Activated CD4-positive, alpha-beta T cell treated with anti-CD3 and anti-CD28 coated beads for 36 hours (primary cell): ENCODE results near the gene LRRC3. TPM values are rescaled to one million over a fixed set of nuclear protein-coding genes. Genes with fewer than 3 reads are reported as not detected.

Experiments used
- ATAC-seq: fragments of 200-7000 bp; cut with Tn5 transposase; one replicate; pipeline ENCODE4 v1.10.0; 2021; ENCODE audit warnings: mild to moderate bottlenecking, moderate library complexity
- CTCF ChIA-PET: fragments of 350-600 bp; sonication (Branson Sonifier 250); formaldehyde crosslinking; loops from one replicate; lab custom pipeline; 2021; ENCODE audit warnings: antibody characterized with exemption; lab: Charles Lee
- POLR2A ChIA-PET: fragments of 350-600 bp; sonication (Branson Sonifier 250); formaldehyde crosslinking; loops from one replicate; lab custom pipeline; 2021; ENCODE audit warnings: antibody characterized with exemption, inconsistent platforms; lab: Charles Lee
- DNase-seq: peaks from one replicate; pipeline ENCODE4 v3.0.0-alpha.2; 2020
- H3K27ac Mint-ChIP-seq: one replicate; pipeline ENCODE4 v1.8.0; 2021; ENCODE audit warnings: mixed read lengths
- H3K27me3 Mint-ChIP-seq: one replicate; pipeline ENCODE4 v1.8.0; 2021; ENCODE audit warnings: mixed read lengths
- H3K36me3 Mint-ChIP-seq: one replicate; pipeline ENCODE4 v1.8.0; 2021; ENCODE audit warnings: low read depth, mixed read lengths
- H3K4me1 Mint-ChIP-seq: one replicate; pipeline ENCODE4 v1.8.0; 2021; ENCODE audit warnings: mixed read lengths
- H3K4me3 Mint-ChIP-seq: one replicate; pipeline ENCODE4 v1.8.0; 2021; ENCODE audit warnings: mild to moderate bottlenecking, moderate library complexity, mixed read lengths
- H3K9me3 Mint-ChIP-seq: one replicate; pipeline ENCODE4 v1.8.0; 2021; ENCODE audit warnings: low read depth, mixed read lengths
- intact Hi-C, 2 experiments: fragments of 100-400 bp; cut with DNase I in 1 of 2; cut with micrococcal nuclease in 1 of 2; formaldehyde crosslinking; loops; one replicate each; pipeline versions ENCODE4 v1.14.2 to v1.15.1; 2022 to 2024; cut with DNase I, micrococcal nuclease
- total RNA-seq, 2 experiments: library from RNA; stranded (reverse); gene quantifications; one replicate each; pipeline ENCODE4 v1.2.3, GENCODE V29; 2021

The LRRC3 gene
- total RNA-seq, 2 experiments from 2014 or later = 2.7 to 2.9 TPM

- Mint-ChIP-seq H3K4me1 (no peaks in the 10 kb centered on the region), H3K27me3 (no peaks in the 10 kb centered on the region), H3K27ac (no peak overlapping the region), H3K36me3 (no peaks in the 10 kb centered on the region), H3K4me3 (no peak overlapping the region), H3K9me3 (peaks cover 9% of the 10 kb centered on the region)
- intact Hi-C loops = loop anchor here in 1 of 2 experiments (10.0 kb wide), 1 partner anchor 69 kb away; no protein-coding TSS in a partner anchor
- ChIA-PET POLR2A (no interaction called here), CTCF (no interaction called here)
- DNase-seq (no peak), ATAC-seq (no peak)
These were observed 29.2 kb upstream of the LRRC3 start for GRCh38 chr21:44425895-44426662.

- H3K36me3 Mint-ChIP-seq = no peaks in the 10 kb centered on the region
- H3K27me3 Mint-ChIP-seq = no peaks in the 10 kb centered on the region
- peaks cover 9% of the 10 kb centered on the region for H3K9me3 Mint-ChIP-seq
- no peaks in the 10 kb centered on the region for H3K4me1 Mint-ChIP-seq
- no peak for ATAC-seq
- CTCF ChIA-PET = no interaction called here
- no peak overlapping the region for H3K27ac Mint-ChIP-seq
- intact Hi-C loops = loop anchor here in 1 of 2 experiments (10.0 kb wide), 1 partner anchor 68 kb away; no protein-coding TSS in a partner anchor
- DNase-seq = no peak
- POLR2A ChIA-PET = no interaction called here
- no peak overlapping the region for H3K4me3 Mint-ChIP-seq
These were observed 28.6 kb upstream of the LRRC3 start for GRCh38 chr21:44426663-44427191.

- peak; percentile 20 for ATAC-seq
- H3K9me3 Mint-ChIP-seq = peaks cover 11% of the 10 kb centered on the region
- H3K36me3 Mint-ChIP-seq = no peaks in the 10 kb centered on the region
- CTCF ChIA-PET = interaction anchor here (0.8 kb wide), 1 partner anchor 47 kb away, joined by 4 read pairs; no protein-coding TSS in a partner anchor
- H3K27me3 Mint-ChIP-seq = no peaks in the 10 kb centered on the region
- POLR2A ChIA-PET = no interaction called here
- no peak overlapping the region for H3K4me3 Mint-ChIP-seq
- H3K27ac Mint-ChIP-seq = no peak overlapping the region
- DNase-seq = no peak
- intact Hi-C loops = loop anchor here (1.0 to 10.0 kb wide), 4 partner anchors 28 to 128 kb away; partner anchors contain the start of genes LRRC3 (in 2 of the 2) and CFAP410 (in 1 of the 2)
- no peaks in the 10 kb centered on the region for H3K4me1 Mint-ChIP-seq
These were observed 27.8 kb upstream of the LRRC3 start for GRCh38 chr21:44427241-44428120.

DNA sequence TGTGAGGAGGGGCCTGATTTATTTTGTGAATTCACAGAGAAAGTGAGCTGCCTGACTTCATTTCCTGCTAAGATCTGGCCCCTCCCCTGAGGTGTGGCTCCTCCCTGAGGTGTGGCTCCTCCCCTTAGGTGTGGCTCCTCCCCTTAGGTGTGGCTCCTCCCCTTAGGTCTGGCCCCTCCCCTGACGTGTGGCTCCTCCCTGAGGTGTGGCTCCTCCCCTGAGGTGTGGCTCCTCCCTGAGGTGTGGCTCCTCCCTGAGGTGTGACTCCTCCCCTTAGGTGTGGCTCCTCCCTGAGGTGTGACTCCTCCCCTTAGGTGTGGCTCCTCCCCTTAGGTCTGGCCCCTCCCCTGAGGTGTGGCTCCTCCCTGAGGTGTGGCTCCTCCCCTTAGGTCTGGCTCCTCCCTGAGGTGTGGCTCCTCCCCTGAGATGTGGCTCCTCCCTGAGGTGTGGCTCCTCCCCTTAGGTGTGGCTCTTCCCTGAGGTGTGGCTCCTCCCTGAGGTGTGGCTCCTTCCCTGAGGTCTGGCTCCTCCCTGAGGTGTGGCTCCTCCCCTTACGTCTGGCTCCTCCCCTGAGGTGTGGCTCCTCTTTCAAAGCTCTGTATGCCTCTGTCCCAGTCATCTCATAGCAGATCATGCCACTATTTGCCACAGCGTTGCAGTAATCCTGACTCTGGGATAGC lies 26.9 kb upstream of the LRRC3 start:
- H3K27me3 Mint-ChIP-seq = no peaks in the 10 kb centered on the region
- no peak overlapping the region for H3K27ac Mint-ChIP-seq
- ATAC-seq (peak; percentile 77), DNase-seq (peak; percentile 71)
- H3K36me3 Mint-ChIP-seq = no peaks in the 10 kb centered on the region
- H3K4me1 Mint-ChIP-seq = no peaks in the 10 kb centered on the region
- H3K4me3 Mint-ChIP-seq = no peak overlapping the region
- ChIA-PET CTCF (interaction anchor here (0.6 to 0.8 kb wide), 2 partner anchors 46 to 641 kb away, joined by 3 to 4 read pairs; no protein-coding TSS in a partner anchor), POLR2A (no interaction called here)
- H3K9me3 Mint-ChIP-seq = peaks cover 11% of the 10 kb centered on the region
- intact Hi-C loops = loop anchor here (1.0 to 10.0 kb wide), 4 partner anchors 27 to 129 kb away; partner anchors contain the start of genes LRRC3 (in 2 of the 2) and CFAP410 (in 1 of the 2)

DNA sequence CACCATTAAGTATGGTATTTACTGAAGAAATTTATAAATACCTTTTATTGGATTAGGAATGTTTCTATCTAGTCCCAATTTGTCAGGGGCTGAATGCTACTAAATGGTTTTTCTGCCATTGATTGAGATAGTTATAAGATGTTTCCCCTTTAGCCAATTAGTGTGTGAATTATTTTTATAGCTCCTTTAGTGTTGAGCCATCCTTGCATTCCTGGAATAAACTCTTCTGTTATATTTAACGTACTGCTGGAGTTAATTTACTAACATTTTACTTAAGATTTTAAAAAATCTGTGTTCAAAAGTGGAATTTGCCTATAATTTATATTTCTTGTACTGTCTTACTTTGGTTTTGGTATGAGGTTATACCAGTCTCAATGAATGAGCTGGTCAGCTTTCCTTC lies 25.4 kb upstream of the LRRC3 start:
- peaks cover 11% of the 10 kb centered on the region for H3K9me3 Mint-ChIP-seq
- no peak overlapping the region for H3K4me3 Mint-ChIP-seq
- H3K27ac Mint-ChIP-seq = no peak overlapping the region
- POLR2A ChIA-PET = interaction anchor here (0.5 to 1.1 kb wide), 2 partner anchors 24 to 89 kb away, joined by 3 to 7 read pairs; no protein-coding TSS in a partner anchor
- ATAC-seq = no peak
- DNase-seq = no peak
- no peaks in the 10 kb centered on the region for H3K36me3 Mint-ChIP-seq
- no peaks in the 10 kb centered on the region for H3K4me1 Mint-ChIP-seq
- no peaks in the 10 kb centered on the region for H3K27me3 Mint-ChIP-seq
- intact Hi-C loops = loop anchor here in 1 of 2 experiments (10.0 kb wide), 1 partner anchor 65 kb away; no protein-coding TSS in a partner anchor
- CTCF ChIA-PET = no interaction called here

- ATAC-seq = no peak
- ChIA-PET POLR2A (no interaction called here), CTCF (interaction anchor here (0.6 kb wide), 1 partner anchor 365 kb away, joined by 3 read pairs; no protein-coding TSS in a partner anchor)
These were observed 24.0 kb upstream of the LRRC3 start for GRCh38 chr21:44431300-44431699.

DNA sequence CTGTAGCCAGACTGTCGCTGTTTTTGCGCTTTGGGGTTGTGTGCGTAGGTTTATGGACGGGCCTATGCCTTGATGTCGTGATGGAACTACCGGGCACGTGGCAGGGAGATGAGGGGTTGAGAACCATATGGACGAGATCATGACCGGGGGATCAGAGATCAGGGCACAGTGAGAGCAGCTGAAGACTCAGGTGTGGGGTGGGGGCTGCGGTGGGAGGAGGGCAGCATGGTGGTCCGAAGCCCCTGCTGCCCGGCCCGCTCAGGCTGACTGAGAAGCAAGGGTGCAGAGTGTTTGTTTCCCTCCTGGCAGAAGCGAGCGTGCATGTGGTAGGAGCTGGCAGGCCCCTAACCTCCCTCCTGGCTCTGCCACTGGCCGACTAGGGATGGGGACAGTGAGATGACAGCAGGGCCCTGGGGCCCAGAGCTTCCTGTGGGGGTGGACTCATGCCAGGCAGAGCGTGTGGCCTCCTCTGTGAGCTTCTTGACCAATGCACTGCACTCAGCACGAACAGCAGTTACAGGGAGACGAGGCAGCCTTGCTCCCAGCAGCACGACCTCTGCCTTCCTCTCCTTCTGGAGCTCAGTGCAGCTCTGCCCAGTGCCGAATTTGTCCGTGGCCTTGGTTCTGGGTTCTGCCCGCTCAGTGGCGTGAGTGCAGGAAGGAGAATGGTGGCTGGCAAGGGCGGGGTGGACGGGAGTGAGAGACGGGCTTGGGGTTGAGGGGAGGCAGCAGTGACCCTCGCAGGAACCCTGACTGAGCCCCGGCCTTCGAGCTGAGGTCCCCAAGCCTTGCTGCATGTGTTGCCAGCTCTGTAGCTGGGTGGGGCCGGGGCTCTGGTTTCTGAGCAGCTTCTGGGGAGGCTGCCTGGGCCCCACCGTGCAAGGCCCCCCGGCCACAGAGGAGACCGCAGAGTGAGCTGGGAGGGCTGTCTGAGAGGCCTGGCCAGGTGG lies 22.2 kb upstream of the LRRC3 start:
- Mint-ChIP-seq H3K27ac (no peak overlapping the region), H3K27me3 (no peaks in the 10 kb centered on the region), H3K4me3 (no peak overlapping the region), H3K36me3 (no peaks in the 10 kb centered on the region), H3K4me1 (no peaks in the 10 kb centered on the region), H3K9me3 (peaks cover 11% of the 10 kb centered on the region)
- intact Hi-C loops = no loop called here
- ChIA-PET POLR2A (no interaction called here), CTCF (no interaction called here)
- DNase-seq (no peak), ATAC-seq (no peak)

More at GRCh38 chr21:44431300-44431699, 24.0 kb upstream of the LRRC3 start:
- H3K4me3 Mint-ChIP-seq = no peak overlapping the region
- H3K27me3 Mint-ChIP-seq = no peaks in the 10 kb centered on the region
- intact Hi-C loops = no loop called here
- H3K36me3 Mint-ChIP-seq = no peaks in the 10 kb centered on the region
- H3K27ac Mint-ChIP-seq = no peak overlapping the region
- H3K9me3 Mint-ChIP-seq = peaks cover 11% of the 10 kb centered on the region
- no peak for DNase-seq
- no peaks in the 10 kb centered on the region for H3K4me1 Mint-ChIP-seq

DNA sequence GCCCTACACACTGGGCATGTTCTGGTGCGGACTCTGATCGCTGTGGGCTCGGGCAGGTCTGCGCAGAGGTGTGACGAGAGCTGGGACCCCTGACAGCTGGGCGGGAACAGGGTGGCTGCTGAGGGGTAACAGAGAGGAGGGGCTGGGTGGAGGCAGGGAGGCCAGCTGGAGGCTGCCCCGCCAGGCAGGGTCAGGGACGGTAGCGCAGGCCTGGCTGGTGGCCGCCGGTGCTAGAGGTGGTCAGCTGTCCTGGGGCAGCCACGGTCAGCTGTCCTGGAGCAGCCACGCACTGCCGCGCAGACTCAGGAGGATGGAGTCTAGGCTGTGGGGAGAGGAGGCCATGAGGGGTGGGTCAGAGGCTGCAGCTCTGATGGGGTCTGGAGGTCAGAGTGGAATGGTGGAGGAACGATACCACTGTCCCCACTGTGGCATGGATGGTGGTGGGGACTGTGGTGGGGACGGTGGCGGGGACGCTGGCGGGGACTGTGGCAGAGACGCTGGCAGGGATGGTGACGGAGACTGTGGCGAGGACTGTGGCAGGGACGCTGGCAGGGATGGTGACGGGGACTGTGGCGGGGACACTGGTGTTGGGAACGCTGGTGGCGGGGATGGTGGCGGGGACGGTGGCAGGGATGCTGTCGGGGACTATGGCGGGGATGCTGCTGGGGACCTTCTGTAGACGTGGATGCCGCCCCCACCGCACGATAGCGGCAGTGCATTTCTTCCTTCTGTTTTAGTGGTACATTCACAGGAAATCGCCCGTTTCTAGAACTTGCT lies 21.3 kb upstream of the LRRC3 start:
- no peak for ATAC-seq
- H3K9me3 Mint-ChIP-seq = peaks cover 9% of the 10 kb centered on the region
- H3K4me1 Mint-ChIP-seq = no peaks in the 10 kb centered on the region
- no peak overlapping the region for H3K4me3 Mint-ChIP-seq
- H3K27me3 Mint-ChIP-seq = no peaks in the 10 kb centered on the region
- no peak overlapping the region for H3K27ac Mint-ChIP-seq
- DNase-seq = no peak
- H3K36me3 Mint-ChIP-seq = no peaks in the 10 kb centered on the region
- intact Hi-C loops = no loop called here
- ChIA-PET CTCF (no interaction called here), POLR2A (no interaction called here)

- no peak overlapping the region for H3K27ac Mint-ChIP-seq
- H3K4me3 Mint-ChIP-seq = no peak overlapping the region
- ChIA-PET POLR2A (no interaction called here), CTCF (no interaction called here)
- no peaks in the 10 kb centered on the region for H3K36me3 Mint-ChIP-seq
- DNase-seq (no peak), ATAC-seq (no peak)
- intact Hi-C loops = no loop called here
- H3K27me3 Mint-ChIP-seq = no peaks in the 10 kb centered on the region
- H3K4me1 Mint-ChIP-seq = no peaks in the 10 kb centered on the region
- peaks cover 9% of the 10 kb centered on the region for H3K9me3 Mint-ChIP-seq
These were observed 20.8 kb upstream of the LRRC3 start for GRCh38 chr21:44434568-44434925.
